CD14-positive monocyte (primary cell): Measurements from ENCODE around the gene ITPA. TPM values are rescaled to one million over a fixed set of nuclear protein-coding genes. Genes with fewer than 3 reads are reported as not detected.

ENCODE experiments used
- DNase-seq, 3 donors: peaks; one replicate each; pipeline ENCODE4 v3.0.0-alpha.2; 2011 to 2022
- H2AFZ ChIP-seq: 2 replicates; pipeline ENCODE4 v1.6.0; 2012; ENCODE audit warnings: mild to moderate bottlenecking, low read depth, low read length, inconsistent platforms; ENCODE audit not compliant: insufficient read depth, poor library complexity, severe bottlenecking
- H3K27ac ChIP-seq, 2 donors: 1 replicate in 1 of 2; 2 replicates in 1 of 2; pipeline ENCODE4 v1.5.1; 2012 to 2013; ENCODE audit warnings: low read length in 2 of 2, control low read depth in 1 of 2, inconsistent platforms in 1 of 2, low read depth in 1 of 2, mild to moderate bottlenecking in 1 of 2
- H3K27me3 ChIP-seq, 2 donors: one replicate each; pipeline versions ENCODE4 v1.6.0 to v1.6.1; 2011 to 2013; ENCODE audit warnings: low read length in 2 of 2; ENCODE audit not compliant: control insufficient read depth in 2 of 2, insufficient read depth in 2 of 2
- H3K36me3 ChIP-seq, 2 donors: replicated peaks in 1 of 2; 1 replicate in 1 of 2; 2 replicates in 1 of 2; pipeline versions ENCODE4 v1.5.1 to v1.6.1; 2012 to 2013; ENCODE audit warnings: low read length in 2 of 2, control low read depth in 1 of 2, inconsistent platforms in 1 of 2, mild to moderate bottlenecking in 1 of 2; ENCODE audit not compliant: insufficient read depth in 2 of 2, control insufficient read depth in 1 of 2
- H3K4me1 ChIP-seq, 2 donors: 1 replicate in 1 of 2; 2 replicates in 1 of 2; pipeline versions ENCODE4 v1.5.1 to v1.6.1; 2012 to 2013; ENCODE audit warnings: low read length in 2 of 2, control low read depth in 1 of 2, inconsistent platforms in 1 of 2, mild to moderate bottlenecking in 1 of 2, moderate library complexity in 1 of 2; ENCODE audit not compliant: insufficient read depth in 2 of 2, control insufficient read depth in 1 of 2
- H3K4me2 ChIP-seq: replicated peaks from 2 replicates; pipeline ENCODE3; 2012; ENCODE audit warnings: low read length, moderate library complexity, mild to moderate bottlenecking; ENCODE audit not compliant: poor library complexity, severe bottlenecking; ENCODE audit errors: extremely low read depth
- H3K4me3 ChIP-seq, 3 experiments: fragments of 200-600 bp in 1 of 3; sonication (generic) in 1 of 3; replicated peaks in 1 of 3; 1 replicate in 2 of 3; 2 replicates in 1 of 3; pipeline ENCODE4 v1.5.1; 2011 to 2013; ENCODE audit warnings: low read length in 3 of 3, mild to moderate bottlenecking in 3 of 3, control low read depth in 2 of 3, low read depth in 2 of 3, inconsistent platforms in 1 of 3, moderate library complexity in 1 of 3
- H3K79me2 ChIP-seq: 2 replicates; pipeline ENCODE4 v1.6.0; 2012; ENCODE audit warnings: mild to moderate bottlenecking, control low read depth, inconsistent platforms, low read length, moderate library complexity; ENCODE audit not compliant: insufficient read depth
- H3K9ac ChIP-seq: 2 replicates; pipeline ENCODE4 v1.6.0; 2017; ENCODE audit warnings: low read length, mild to moderate bottlenecking; ENCODE audit not compliant: insufficient read depth, poor library complexity, severe bottlenecking
- H3K9me3 ChIP-seq, 2 donors: replicated peaks in 1 of 2; 1 replicate in 1 of 2; 2 replicates in 1 of 2; pipeline versions ENCODE4 v1.5.1 to v1.6.1; 2012 to 2013; ENCODE audit warnings: low read length in 2 of 2, control low read depth in 1 of 2; ENCODE audit not compliant: control insufficient read depth in 1 of 2, insufficient read depth in 1 of 2
- H4K20me1 ChIP-seq: 2 replicates; pipeline ENCODE4 v1.6.0; 2012; ENCODE audit warnings: mild to moderate bottlenecking, low read length, control low read depth, moderate library complexity; ENCODE audit not compliant: insufficient read depth
- H3K27ac Mint-ChIP-seq, 7 donors: one replicate each; pipeline ENCODE4 v1.8.0; 2020; ENCODE audit warnings: mild to moderate bottlenecking in 7 of 7, mixed read lengths in 7 of 7, moderate library complexity in 6 of 7, inconsistent platforms in 2 of 7
- H3K27me3 Mint-ChIP-seq, 3 donors: one replicate each; pipeline ENCODE4 v1.8.0; 2021 to 2022; ENCODE audit warnings: low read depth in 3 of 3, mild to moderate bottlenecking in 3 of 3, mixed read lengths in 3 of 3, moderate library complexity in 3 of 3, inconsistent platforms in 1 of 3
- H3K36me3 Mint-ChIP-seq, 2 donors: one replicate each; pipeline ENCODE4 v1.8.0; 2020; ENCODE audit warnings: mixed read lengths in 2 of 2, inconsistent platforms in 1 of 2, mild to moderate bottlenecking in 1 of 2
- H3K4me1 Mint-ChIP-seq: one replicate; pipeline ENCODE4 v1.8.0; 2020; ENCODE audit warnings: mild to moderate bottlenecking, mixed read lengths
- H3K4me3 Mint-ChIP-seq, 2 donors: one replicate each; pipeline ENCODE4 v1.8.0; 2020; ENCODE audit warnings: mild to moderate bottlenecking in 2 of 2, mixed read lengths in 2 of 2, moderate library complexity in 1 of 2
- H3K9me3 Mint-ChIP-seq, 7 donors: one replicate each; pipeline ENCODE4 v1.8.0; 2020 to 2022; ENCODE audit warnings: mixed read lengths in 7 of 7, mild to moderate bottlenecking in 6 of 7, moderate library complexity in 6 of 7, inconsistent platforms in 2 of 7
- WGBS: methylation state at CpG from one replicate; pipeline ENCODE4 v1.1.5; 2013; ENCODE audit warnings: missing lambda C conversion rate; ENCODE audit not compliant: insufficient coverage; 5-methylcytosine and 5-hydroxymethylcytosine counted together
- intact Hi-C, 2 donors: fragments of 100-400 bp; cut with micrococcal nuclease; formaldehyde crosslinking; loops; one replicate each; pipeline versions ENCODE4 v1.15.0 to v1.15.1; 2023
- polyA plus RNA-seq, 3 donors: library from polyadenylated mRNA; depleted of rRNA in 1 of 3; unstranded in 2 of 3; stranded (reverse) in 1 of 3; fragments of 300-500 nt in 2 of 3; fragments of >200 nt in 1 of 3; fragmentation: Illumina TruSeq in 2 of 3; gene quantifications; 1 replicate in 2 of 3; 2 replicates in 1 of 3; pipeline ENCODE4 v1.2.3, GENCODE V29; 2012 to 2021
- TF ChIP-seq, protein P1 (sequence below): fragments of 200-600 bp; IDR thresholded peaks from one replicate; pipeline ENCODE4 v1.8.0; 2022; ENCODE audit warnings: antibody characterized with exemption, mild to moderate bottlenecking

ITPA gene
- polyA plus RNA-seq, 3 donors, result 39.5 to 62.8 (median 57.0) TPM

DNA sequence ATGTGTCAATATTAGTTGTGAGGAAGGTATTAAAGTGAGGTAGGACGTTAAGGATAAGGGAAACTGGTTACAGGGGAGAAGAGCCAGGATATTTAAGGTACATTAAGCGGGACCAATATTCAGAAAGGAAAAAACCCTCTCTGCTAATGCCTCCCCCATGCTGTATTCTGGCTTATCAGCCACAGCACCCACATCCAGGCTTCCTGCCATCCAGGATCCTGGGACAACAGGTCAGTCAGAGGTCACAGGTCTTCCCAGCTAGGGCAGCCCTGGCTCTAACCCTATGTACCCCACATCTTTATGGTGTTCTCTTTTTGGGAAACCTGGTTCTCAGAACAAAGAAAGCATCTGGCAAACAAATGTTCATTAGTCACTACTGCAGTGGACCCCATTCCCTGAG, 10.1 kb upstream of the ITPA start:
- Histone ChIP-seq H3K79me2 (peaks cover 21% of the 10 kb centered on the region), H3K36me3 (peaks cover 51 to 69% of the 10 kb centered on the region in 2 donors), H3K9ac (no peak overlapping the region), H3K27ac (no peak overlapping the region), H3K27me3 (no peaks in the 10 kb centered on the region), H3K4me3 (no peak overlapping the region), H3K4me2 (no peak overlapping the region), H2AFZ (no peak overlapping the region), H3K9me3 (no peaks in the 10 kb centered on the region), H4K20me1 (no peaks in the 10 kb centered on the region), H3K4me1 (peaks cover 11 to 13% of the 10 kb centered on the region in 2 donors)
- WGBS, result no CpG with 5 or more reads among the region's 2 CpGs
- Mint-ChIP-seq H3K27me3 (no peaks in the 10 kb centered on the region), H3K9me3 (no peaks in the 10 kb centered on the region), H3K4me3 (peak overlapping the region in 1 of 2 donors; percentile 41), H3K36me3 (peaks cover 60 to 88% of the 10 kb centered on the region in 2 donors), H3K4me1 (peaks cover 14% of the 10 kb centered on the region), H3K27ac (no peak overlapping the region)
- intact Hi-C loops, result no loop called here
- DNase-seq, result no peak
- TF ChIP-seq, protein P1, sequence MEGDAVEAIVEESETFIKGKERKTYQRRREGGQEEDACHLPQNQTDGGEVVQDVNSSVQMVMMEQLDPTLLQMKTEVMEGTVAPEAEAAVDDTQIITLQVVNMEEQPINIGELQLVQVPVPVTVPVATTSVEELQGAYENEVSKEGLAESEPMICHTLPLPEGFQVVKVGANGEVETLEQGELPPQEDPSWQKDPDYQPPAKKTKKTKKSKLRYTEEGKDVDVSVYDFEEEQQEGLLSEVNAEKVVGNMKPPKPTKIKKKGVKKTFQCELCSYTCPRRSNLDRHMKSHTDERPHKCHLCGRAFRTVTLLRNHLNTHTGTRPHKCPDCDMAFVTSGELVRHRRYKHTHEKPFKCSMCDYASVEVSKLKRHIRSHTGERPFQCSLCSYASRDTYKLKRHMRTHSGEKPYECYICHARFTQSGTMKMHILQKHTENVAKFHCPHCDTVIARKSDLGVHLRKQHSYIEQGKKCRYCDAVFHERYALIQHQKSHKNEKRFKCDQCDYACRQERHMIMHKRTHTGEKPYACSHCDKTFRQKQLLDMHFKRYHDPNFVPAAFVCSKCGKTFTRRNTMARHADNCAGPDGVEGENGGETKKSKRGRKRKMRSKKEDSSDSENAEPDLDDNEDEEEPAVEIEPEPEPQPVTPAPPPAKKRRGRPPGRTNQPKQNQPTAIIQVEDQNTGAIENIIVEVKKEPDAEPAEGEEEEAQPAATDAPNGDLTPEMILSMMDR, result no peak

- H3K4me1 ChIP-seq, result peaks cover 13 to 14% of the 10 kb centered on the region in 2 donors
- Mint-ChIP-seq H3K4me3 (no peak overlapping the region), H3K36me3 (peaks cover 52 to 78% of the 10 kb centered on the region in 2 donors), H3K27ac (peak overlapping the region in 1 of 7 donors; percentile 31), H3K4me1 (peaks cover 14% of the 10 kb centered on the region), H3K27me3 (no peaks in the 10 kb centered on the region), H3K9me3 (no peaks in the 10 kb centered on the region)
- no peak overlapping the region for H3K4me2 ChIP-seq
- no peak overlapping the region for H2AFZ ChIP-seq
- no peak overlapping the region for H3K9ac ChIP-seq
- 98% methylated on average over 19 of the region's 27 CpGs for WGBS
- intact Hi-C loops, result loop anchor here in 1 of 2 donors (5.0 kb wide), 1 partner anchor 153 kb away; the partner anchor contains the start of gene MRPS26
- no peaks in the 10 kb centered on the region for H3K27me3 ChIP-seq
- no peaks in the 10 kb centered on the region for H3K9me3 ChIP-seq
- no peak for DNase-seq
- H4K20me1 ChIP-seq, result no peaks in the 10 kb centered on the region
- H3K79me2 ChIP-seq, result peaks cover 24% of the 10 kb centered on the region
- no peak overlapping the region for H3K27ac ChIP-seq
- no peak overlapping the region for H3K4me3 ChIP-seq
- peaks cover 41 to 59% of the 10 kb centered on the region in 2 donors for H3K36me3 ChIP-seq
- TF ChIP-seq, protein P1, result no peak
Measured at GRCh38 chr20:3199976-3200755, 9.1 kb upstream of the ITPA start.
